Erythroblast (primary cell): ENCODE results near the gene TMEM273.
A peak's percentile ranks its signal among the peaks of the same experiment; 100 is the strongest.

Experiments
- DNase-seq, 2 experiments: peaks; one replicate each; lab custom pipeline; 2025; lab: John Stamatoyannopoulos, UW
- GATA1 ChIP-seq: IDR thresholded peaks from 2 replicates; pipeline ENCODE4 v1.6.1; 2011; ENCODE audit warnings: low read depth, mild to moderate bottlenecking, control low read depth, low read length, moderate library complexity
- POLR2A ChIP-seq: IDR thresholded peaks from 2 replicates; pipeline ENCODE4 v1.6.1; 2011; ENCODE audit warnings: mild to moderate bottlenecking, low read length

TMEM273 gene

DNA sequence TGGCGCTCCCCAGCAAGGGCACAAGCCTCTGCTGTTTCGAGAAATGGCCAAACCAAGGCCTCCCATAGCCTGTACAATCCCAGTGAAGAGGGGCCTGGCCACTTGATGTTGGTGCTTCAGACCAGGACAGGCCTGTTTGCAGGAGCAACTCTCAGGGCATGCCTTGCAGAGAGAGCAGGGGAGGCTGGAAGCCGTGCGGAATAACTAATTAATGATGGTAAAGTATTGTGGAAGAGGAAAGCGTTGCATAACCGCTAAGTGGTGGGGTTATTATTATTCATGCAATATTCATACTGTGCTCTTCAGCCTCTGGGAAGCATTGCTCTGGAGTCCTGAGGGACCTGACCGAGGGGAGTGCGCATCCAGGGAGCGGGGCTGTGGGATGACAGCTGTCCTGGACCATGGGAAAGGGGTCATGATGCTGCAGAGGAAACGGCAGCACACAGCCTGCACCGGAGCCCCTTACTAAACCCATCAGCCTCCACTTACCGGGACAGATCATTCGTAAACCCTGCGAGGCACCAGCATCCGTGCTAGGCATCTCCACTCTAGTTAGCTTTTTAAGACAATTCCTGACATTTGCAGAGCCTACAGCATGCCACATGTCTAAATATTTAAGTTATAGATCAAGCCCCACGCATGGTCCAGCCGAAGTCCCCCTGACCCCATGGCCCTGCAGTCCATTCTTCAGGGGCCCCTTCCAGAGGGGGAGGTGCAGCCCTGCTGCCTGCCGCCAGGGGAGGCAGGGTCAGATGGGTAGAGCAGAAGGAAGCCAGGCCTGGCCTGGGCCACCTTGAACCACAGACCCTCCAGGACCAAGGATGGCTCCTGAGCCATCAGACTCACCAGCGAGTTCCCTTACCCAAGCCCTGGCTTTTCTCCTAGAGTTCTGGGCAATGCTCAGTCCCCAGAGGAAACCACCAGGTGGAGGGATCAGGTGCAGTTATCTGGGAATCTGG lies 11.6 kb downstream of the TMEM273 start:
- TF ChIP-seq POLR2A (no peak), GATA1 (no peak)
- DNase-seq = no peak

DNA sequence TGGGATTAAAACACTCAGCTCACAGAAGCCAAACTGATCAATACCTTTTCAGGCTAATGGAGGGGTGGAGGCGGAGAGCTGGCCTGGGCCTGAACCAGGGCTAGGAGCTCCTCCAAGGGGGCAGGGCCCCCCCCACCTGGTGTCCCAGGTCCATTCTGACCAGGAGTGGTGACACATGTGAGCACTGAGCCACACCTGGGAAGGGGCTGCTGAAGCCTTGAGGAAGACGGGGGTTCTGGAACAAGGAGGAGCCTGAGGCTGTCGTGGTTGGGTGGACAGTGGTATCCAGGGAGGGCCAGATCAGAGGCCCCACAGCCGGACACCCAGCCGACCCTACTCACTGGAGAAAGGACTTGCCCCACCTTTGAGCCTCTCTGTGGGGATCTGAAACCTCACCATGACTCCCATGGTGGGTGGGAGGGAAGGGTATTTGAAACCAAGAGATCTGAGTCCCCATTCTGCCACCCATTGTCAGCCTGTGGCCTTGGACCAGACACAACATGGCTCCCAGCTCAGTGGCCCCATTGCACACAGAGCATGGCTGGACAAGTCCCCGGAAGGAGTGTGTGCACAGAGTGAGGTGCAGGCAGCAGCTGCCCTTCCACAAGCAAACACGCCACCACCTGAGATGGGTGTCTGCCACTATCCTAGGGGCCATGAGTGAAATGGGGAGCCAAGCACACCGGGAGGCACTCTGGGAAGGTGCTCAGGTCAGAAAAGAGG lies 12.4 kb downstream of the TMEM273 start:
- no peak for DNase-seq

DNA sequence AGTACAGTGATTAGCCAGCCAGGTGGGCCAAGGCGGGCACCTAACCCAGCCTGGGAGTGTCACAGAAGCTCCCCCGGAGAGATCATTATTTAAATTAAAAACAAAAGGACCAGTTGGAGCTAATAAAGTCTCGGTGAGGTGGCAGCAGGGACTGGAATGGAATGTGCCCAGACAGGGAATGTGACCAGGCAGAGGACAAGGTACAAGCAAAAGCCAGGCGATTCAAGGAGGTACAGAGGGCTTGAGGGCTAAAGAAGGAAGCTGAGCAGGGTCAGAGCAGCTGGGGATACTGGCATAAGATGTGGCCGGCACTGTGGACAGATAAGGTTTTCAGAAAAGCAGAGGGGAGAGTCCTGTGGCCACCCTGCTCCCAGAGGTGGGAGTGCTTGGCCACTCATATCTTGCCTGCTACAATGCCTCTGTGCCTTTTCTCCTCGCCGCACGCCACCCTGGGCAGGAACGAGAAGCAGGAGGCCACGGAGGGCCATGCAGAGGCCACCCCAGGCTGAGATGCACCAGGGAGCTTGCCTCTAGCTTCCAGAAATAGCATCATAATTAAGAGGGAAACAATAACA lies 13.2 kb downstream of the TMEM273 start:
- DNase-seq = no peak
- TF ChIP-seq GATA1 = no peak
- TF ChIP-seq POLR2A = no peak

More for the DNA sequence above, 12.4 kb downstream of the TMEM273 start:
- TF ChIP-seq GATA1 = no peak
- no peak for TF ChIP-seq POLR2A

DNA sequence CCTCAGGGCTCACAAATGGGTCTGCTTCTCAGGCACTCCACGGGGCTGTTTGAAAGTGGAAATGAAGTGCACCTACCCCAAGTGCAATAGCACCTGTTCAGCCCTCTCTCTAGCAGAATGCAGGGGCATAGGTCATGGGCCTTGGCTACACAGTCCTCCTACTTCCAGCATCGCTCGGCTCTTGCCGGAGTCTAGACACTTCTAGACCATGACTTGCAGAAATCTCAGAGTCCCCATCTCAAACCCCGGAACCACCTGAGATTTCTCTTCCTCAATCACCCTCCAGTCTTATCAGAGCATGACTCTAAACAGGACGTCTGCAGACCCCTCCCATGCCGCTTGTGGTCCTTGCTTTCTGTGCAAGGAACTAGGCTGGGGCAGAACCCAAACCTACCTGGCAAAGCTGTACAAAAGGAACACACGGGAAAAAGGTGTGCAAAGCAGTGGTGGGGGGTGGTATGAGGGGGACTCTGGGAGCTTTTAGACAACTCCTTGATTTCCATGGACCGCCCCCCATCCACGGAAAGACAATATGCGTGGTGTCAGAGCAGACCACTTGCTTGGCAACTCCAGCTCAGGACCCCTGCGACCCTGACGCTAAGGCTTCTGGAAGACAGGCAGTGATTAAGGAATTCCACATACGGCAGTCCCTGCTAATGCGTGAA lies 13.8 kb downstream of the TMEM273 start:
- no peak for DNase-seq

DNA sequence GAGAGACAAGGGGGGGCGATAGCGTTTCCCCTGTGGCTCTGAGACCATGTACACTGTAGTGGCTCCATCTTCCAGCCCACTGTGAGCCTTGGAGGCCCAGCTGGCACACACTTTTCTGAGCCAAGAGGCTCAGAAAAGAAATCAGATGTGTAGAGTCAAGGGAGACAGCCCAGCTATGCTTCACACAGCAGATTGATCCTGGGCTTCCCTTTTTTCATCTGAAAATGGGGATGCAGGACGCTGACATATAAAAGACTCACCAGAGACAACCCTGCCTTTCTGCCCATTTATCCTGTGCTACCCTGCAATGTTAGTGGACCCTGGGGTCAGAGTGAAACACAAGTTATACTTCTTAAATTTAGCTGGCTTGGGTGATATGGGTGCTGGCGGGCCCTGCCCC lies 14.3 kb downstream of the TMEM273 start:
- TF ChIP-seq GATA1 (no peak), POLR2A (no peak)
- no peak for DNase-seq

More for the DNA sequence above, 13.8 kb downstream of the TMEM273 start:
- no peak for TF ChIP-seq POLR2A
- TF ChIP-seq GATA1 = no peak

DNA sequence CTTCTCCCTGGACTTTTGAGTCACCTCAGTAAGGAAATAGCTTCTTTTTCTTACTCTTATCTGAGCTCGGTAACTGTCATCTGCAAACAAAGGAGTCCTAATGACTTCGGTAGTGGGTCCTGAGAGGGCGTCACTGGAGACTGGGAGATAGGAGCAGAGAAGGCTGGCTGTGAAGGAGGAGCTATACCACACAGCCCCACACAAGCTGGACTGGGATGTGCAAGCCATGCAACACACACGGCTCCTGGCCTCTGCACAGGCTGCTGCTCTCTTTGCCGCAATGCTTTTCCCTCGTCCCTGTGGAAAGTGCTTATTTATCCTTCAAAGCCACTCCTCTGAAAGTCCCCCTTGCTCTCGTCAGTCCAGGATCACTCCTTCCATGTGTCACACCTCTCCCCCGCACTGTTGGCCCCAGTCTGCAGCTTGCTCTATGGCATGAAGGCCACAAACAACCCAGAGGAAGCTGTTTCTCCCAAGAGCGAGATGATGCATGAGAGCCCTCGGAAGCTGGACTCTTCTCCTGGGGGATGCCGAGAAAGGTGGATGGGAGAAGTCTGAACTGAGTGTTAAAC lies 14.9 kb downstream of the TMEM273 start:
- DNase-seq = peak in 1 of 2 experiments; percentile 17
- TF ChIP-seq GATA1 = no peak
- TF ChIP-seq POLR2A = no peak

DNA sequence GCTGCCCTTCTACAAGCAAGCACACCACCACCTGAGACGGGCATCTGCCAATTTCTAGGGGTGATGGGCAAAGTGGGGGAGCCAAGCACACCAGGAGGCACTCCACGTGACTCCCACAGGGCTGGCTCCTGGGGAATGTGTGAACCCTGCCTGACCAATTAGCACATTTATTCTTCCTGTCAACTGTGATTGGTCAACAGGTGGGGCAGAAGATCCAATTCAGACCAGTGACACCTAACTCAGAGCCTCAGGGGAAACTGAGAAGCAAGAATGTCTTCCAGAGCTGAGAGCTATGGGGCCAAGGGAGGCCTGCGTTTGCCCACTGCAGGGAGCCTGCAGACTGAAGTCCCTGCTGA lies 15.4 kb downstream of the TMEM273 start:
- TF ChIP-seq POLR2A (no peak), GATA1 (no peak)
- DNase-seq = no peak

DNA sequence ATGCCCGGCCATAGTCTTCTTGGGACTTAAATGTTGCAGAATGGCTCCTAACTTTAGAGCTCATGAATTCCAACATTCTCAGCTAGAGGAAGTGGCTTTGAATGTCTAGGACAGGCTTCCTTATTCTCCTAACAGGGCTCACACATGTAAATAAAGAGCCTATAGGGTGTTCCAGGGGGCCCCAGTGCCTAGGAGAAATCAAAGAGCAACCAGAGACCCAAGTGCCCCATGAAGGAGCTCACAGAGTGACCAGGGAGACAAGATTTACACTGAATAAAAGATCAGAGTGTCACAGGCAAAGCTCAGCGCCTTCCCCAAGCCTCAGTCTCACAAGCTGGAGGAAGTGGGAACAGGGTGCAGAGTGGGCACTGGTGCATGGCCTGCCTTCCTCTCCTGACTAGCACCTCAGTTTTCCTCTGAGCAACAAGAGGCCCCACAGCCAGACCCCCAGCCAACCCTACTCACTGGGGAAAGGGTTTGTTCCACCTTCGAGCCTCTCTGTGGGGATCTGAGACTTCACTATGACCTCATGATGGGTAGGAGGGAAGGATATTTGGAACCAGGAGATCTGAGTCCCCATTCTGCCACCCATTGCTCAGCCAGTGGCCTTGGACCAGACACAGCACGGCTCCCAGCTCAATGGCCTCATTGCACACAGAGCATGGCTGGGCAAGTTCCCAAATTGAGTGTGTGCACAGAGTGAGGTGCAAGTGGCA lies 16.0 kb downstream of the TMEM273 start:
- DNase-seq = no peak
- no peak for TF ChIP-seq GATA1
- no peak for TF ChIP-seq POLR2A

DNA sequence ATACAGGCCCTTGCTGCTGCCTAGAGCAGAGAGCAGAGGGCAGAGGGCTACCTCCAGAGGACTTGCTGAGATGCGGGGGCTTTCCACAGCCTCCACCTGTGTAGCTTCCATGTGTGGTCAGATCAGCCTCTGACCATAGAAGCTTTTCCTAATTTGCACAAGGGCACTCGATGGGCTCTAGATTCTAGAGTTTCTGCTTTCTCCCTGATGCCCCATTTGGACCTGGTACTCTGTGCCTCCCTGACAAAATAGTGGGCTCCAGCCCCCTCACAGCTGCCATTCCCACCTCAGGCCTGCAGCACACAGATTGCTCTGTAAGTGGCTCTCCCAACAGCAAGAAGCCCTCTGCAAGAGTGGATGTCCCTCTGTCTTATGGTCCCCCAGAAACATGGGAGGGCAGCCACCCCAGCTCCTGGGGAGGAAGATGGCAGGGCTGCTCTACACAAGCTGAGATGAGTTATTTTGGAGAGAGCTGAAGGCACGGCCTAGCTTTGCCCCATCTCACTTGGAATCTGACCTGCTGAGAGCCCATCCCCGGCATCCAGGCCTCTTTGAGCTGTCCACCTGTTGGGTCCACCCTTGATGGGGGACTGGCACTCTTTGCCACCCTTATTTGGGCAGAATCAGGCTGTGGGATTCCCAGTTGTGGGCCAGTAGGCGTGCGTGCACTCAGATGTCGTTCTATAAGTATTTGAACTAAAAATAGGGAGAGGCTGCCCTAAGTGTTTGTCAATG lies 16.7 kb downstream of the TMEM273 start:
- TF ChIP-seq GATA1 (no peak), POLR2A (no peak)
- no peak for DNase-seq

DNA sequence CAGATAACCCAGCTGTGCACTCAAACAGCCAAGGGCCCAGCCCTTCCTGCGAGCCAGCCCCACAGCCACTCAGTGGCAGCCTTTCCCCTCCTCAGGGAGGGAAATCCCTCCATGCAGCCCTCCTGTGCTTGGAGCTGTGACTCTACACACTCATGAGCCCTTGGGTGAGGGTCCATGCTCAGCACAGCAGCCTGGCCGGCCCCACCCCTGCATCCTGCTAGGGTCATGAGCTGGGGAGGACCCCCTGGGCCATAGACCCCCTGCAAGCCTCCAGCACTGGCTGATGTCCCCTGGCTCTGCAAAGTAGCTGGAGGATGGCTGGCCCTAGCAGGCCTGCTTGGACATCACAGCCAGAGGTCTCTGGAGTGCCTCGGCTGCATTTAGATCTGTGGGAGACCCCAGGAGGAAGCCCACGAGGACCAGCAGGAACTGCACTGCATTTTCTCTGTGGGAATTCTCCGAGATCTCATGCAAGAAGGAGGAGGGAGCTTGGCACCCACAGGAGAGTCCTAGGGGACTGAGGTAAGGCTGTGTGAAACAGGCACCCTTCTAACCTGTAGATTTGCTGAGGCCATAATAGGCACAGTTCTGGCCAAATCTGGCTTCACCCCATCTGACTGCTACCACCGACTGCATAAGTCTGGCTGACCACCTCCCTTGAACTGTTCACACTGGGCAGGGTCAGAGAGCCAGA lies 17.4 kb downstream of the TMEM273 start:
- no peak for DNase-seq
- TF ChIP-seq GATA1 (no peak), POLR2A (no peak)

DNA sequence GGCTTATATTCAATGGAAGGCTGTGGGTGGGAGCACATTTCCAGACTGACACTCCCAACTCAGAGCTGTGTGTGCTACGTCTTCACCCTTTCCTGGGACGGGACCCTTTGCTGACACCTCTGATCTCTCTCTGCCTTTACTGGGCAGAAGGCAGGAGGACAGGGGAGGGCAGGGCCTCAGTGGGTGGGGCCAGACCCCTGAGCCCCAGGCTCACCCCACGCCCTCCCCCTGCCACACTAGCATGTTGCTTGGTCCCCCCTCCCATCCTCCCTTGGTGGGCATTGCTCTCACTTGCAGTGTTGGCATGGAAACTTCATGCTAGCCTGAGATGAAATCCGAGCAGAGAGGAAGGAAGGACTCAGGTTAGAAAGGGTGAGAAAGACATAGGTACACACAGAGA lies 18.4 kb downstream of the TMEM273 start:
- no peak for DNase-seq
- TF ChIP-seq GATA1 (no peak), POLR2A (no peak)
